ENCODE results near the gene PROK1. TPM values are rescaled to one million over a fixed set of nuclear protein-coding genes. Genes with fewer than 3 reads are reported as not detected.
A peak's percentile ranks its signal among the peaks of the same experiment; 100 is the strongest.
"Not testable (repeated sequence)": the region's sequence is repeated elsewhere in the genome, so short reads cannot be mapped to it uniquely, and the experiment has no call there.

PROK1 gene
- total RNA-seq, 6 donors from 2014 or later, result 0.33 TPM; not detected in 5

DNA sequence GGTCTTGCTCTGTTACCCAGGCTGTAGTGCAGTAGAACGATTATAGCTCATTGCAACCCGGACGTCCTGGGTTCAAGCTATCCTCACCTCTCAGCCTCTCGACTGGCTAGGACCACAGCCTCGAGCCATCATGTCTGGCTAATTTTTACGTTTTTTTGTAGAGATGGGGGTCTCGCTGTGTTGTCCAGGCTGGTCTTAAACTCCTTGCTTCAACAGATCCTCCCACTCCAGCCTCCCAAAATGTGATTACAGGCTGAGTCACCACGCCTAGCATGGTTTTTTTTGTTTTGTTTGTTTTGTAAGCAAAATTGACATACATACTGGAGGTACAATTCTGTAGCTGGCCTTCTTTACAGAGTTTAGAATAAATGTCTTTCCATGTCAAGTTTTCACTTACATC is 42.5 kb upstream of the PROK1 start:
- H3K27ac ChIP-seq, result no peak overlapping the region
- peaks cover 12 to 22% (median 14%) of the 10 kb centered on the region in 4 donors for H3K36me3 ChIP-seq

DNA sequence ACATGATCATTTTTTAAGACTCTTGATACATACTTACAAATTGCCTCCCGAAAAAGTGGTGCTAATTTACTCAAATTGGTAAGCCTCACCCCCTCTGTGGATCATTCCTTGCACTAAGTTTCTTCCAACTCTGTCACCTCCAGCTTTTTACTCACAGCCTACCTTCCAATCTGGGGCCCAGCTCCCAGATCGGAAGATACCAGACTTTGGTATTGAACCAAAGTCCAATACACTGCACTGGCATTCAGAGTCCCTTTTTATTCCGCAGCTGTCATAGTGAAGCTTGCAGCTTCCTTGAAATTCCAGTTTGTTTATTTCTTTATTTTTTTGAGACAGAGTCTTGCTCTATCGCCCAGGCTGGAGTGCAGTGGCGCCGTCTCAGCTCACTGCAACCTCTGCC is 41.6 kb upstream of the PROK1 start:
- H3K36me3 ChIP-seq, result peaks cover 3 to 14% (median 7%) of the 10 kb centered on the region in 4 donors
- ATAC-seq (ENCODE audit: low FRiP score in 2 of 2) (no peak), DNase-seq (no peak)
- H3K4me1 ChIP-seq, result peaks cover 17 to 31% (median 19%) of the 10 kb centered on the region in 4 donors
- H3K27me3 ChIP-seq, result no peaks in the 10 kb centered on the region
- 97 to 98% methylated on average over 6 of the region's 6 CpGs for WGBS, 2 donors
- H3K9me3 ChIP-seq, result no peaks in the 10 kb centered on the region
- H3K4me3 ChIP-seq, result no peak overlapping the region
- no peak overlapping the region for H3K27ac ChIP-seq
- no peak for TF ChIP-seq POLR2AphosphoS5 (IDR thresholded peaks at IDR 0.05)
- no peak for TF ChIP-seq POLR2A (IDR thresholded peaks at IDR 0.05)
- TF ChIP-seq, protein P1, sequence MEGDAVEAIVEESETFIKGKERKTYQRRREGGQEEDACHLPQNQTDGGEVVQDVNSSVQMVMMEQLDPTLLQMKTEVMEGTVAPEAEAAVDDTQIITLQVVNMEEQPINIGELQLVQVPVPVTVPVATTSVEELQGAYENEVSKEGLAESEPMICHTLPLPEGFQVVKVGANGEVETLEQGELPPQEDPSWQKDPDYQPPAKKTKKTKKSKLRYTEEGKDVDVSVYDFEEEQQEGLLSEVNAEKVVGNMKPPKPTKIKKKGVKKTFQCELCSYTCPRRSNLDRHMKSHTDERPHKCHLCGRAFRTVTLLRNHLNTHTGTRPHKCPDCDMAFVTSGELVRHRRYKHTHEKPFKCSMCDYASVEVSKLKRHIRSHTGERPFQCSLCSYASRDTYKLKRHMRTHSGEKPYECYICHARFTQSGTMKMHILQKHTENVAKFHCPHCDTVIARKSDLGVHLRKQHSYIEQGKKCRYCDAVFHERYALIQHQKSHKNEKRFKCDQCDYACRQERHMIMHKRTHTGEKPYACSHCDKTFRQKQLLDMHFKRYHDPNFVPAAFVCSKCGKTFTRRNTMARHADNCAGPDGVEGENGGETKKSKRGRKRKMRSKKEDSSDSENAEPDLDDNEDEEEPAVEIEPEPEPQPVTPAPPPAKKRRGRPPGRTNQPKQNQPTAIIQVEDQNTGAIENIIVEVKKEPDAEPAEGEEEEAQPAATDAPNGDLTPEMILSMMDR (IDR thresholded peaks at IDR 0.05), result no peak
- TF ChIP-seq EP300 (IDR thresholded peaks at IDR 0.05), result no peak

More for the DNA sequence above, 42.5 kb upstream of the PROK1 start:
- H3K4me1 ChIP-seq, result peaks cover 17 to 31% (median 19%) of the 10 kb centered on the region in 4 donors
- ATAC-seq (ENCODE audit: low FRiP score in 2 of 2), result no peak
- no peaks in the 10 kb centered on the region for H3K9me3 ChIP-seq
- no peaks in the 10 kb centered on the region for H3K27me3 ChIP-seq
- no peak for DNase-seq
- peak overlapping the region in 3 of 4 donors; percentile 65 to 68 (median 66) for H3K4me3 ChIP-seq
- WGBS, 2 donors, result 87 to 88% methylated on average over 8 of the region's 8 CpGs
- TF ChIP-seq POLR2AphosphoS5 (IDR thresholded peaks at IDR 0.05) (no peak), EP300 (IDR thresholded peaks at IDR 0.05) (no peak), POLR2A (IDR thresholded peaks at IDR 0.05) (no peak)
- TF ChIP-seq, protein P1 (IDR thresholded peaks at IDR 0.05), result no peak

DNA sequence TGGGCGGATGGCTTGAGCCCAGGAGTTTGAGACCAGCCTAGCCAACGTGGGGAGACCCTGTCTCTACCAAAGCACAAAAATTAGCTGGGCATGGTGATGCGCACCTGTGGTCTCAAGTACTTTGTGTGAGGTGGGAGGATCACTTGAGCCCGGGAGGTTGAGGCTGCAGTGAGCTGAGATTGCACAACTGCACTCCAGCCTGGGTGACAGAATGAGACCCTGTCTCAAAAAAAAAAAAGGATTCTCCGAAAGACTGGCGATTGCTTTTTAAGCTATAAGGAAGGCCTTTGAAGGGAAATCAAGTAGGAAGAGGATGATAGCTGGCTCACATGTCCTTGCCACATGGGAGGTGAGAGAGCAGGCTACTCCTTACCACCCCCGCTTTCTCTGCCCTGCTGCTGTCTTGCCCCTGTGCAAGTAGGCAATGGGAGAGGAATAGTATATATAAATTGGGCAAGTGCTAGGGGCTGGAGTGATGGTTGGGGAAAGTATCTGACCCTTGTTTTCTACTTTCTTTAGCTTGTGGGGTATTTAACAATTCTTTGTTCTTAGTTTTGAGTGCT is 39.7 kb upstream of the PROK1 start:
- WGBS, 2 donors, result 74 to 95% methylated on average over 7 of the region's 7 CpGs
- DNase-seq (no peak), ATAC-seq (ENCODE audit: low FRiP score in 2 of 2) (no peak)
- H3K4me3 ChIP-seq, result no peak overlapping the region
- H3K27me3 ChIP-seq, result no peaks in the 10 kb centered on the region
- H3K27ac ChIP-seq, result no peak overlapping the region
- no peaks in the 10 kb centered on the region for H3K9me3 ChIP-seq
- TF ChIP-seq EP300 (IDR thresholded peaks at IDR 0.05), result no peak
- TF ChIP-seq, protein P1 (IDR thresholded peaks at IDR 0.05), result no peak
- no peak for TF ChIP-seq POLR2AphosphoS5 (IDR thresholded peaks at IDR 0.05)
- no peak for TF ChIP-seq POLR2A (IDR thresholded peaks at IDR 0.05)
- peaks cover 14 to 22% (median 16%) of the 10 kb centered on the region in 4 donors for H3K4me1 ChIP-seq
- no peaks in the 10 kb centered on the region for H3K36me3 ChIP-seq

- DNase-seq, result peak in 1 of 2 donors; percentile 77
- Histone ChIP-seq H3K9me3 (no peaks in the 10 kb centered on the region), H3K4me3 (no peak overlapping the region), H3K27me3 (no peaks in the 10 kb centered on the region), H3K27ac (no peak overlapping the region), H3K36me3 (no peaks in the 10 kb centered on the region), H3K4me1 (peaks cover 9 to 15% (median 12%) of the 10 kb centered on the region in 4 donors)
- peak; percentile 80 to 84 for ATAC-seq (ENCODE audit: low FRiP score in 2 of 2)
- TF ChIP-seq, protein P1 (IDR thresholded peaks at IDR 0.05), result peak; percentile 61 to 90 (median 75)
- TF ChIP-seq POLR2AphosphoS5 (IDR thresholded peaks at IDR 0.05) (no peak), EP300 (IDR thresholded peaks at IDR 0.05) (no peak)
- WGBS, 2 donors, result 13 to 22% methylated on average over 4 of the region's 4 CpGs
These were observed 38.4 kb upstream of the PROK1 start for GRCh38 chr1:110412576-110412975.

DNA sequence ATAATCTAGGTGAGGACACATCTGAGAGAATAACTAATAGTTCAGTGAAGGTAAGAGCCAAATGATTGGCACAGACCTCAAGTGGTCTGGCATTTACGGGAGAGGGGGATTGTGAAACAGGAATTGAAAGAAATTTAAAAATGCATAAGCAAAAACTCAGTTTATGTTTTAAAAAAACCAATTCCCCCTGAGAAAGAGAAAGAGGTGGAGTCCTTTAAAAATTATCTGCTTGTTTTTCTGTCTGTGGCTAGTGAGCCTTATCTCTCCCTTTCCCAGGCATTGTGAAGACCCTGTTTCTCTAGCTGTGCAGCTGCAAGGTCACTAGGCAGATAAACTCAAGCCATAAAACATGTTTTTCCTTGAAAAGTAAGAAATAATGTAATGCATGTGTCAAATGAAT is 37.9 kb upstream of the PROK1 start:
- not testable (repeated sequence) for H3K27ac ChIP-seq; ATAC-seq (ENCODE audit: low FRiP score in 2 of 2); DNase-seq; H3K4me3 ChIP-seq; H3K9me3 ChIP-seq; H3K36me3 ChIP-seq; H3K27me3 ChIP-seq
- 30 to 44% methylated on average over 1 of the region's 1 CpG for WGBS, 2 donors
- peaks cover 8 to 14% (median 11%) of the 10 kb centered on the region in 4 donors for H3K4me1 ChIP-seq
